HepG2 (cell line): ENCODE results near the gene USP5. TPM values are rescaled to one million over a fixed set of nuclear protein-coding genes. Genes with fewer than 3 reads are reported as not detected.
A peak's percentile ranks its signal among the peaks of the same experiment; 100 is the strongest.

Experiments
- ATM ChIP-seq: fragments of 450-650 bp; IDR thresholded peaks from 2 replicates; pipeline ENCODE4 v1.7.1; 2017; ENCODE audit warnings: mild to moderate bottlenecking, borderline replicate concordance
- CBFB ChIP-seq: sonication (generic); formaldehyde crosslinking; IDR thresholded peaks from 2 replicates; pipeline ENCODE4 v1.4.0; 2020; ENCODE audit warnings: missing genetic modification reagents
- E2F1 ChIP-seq: sonication (generic); formaldehyde crosslinking; IDR thresholded peaks from 2 replicates; pipeline ENCODE4 v1.5.0; 2020; ENCODE audit warnings: missing genetic modification reagents
- KLF9 ChIP-seq: IDR thresholded peaks from 2 replicates; pipeline ENCODE4 v1.6.1; 2016; ENCODE audit warnings: low read depth
- MEIS1 ChIP-seq: sonication (generic); formaldehyde crosslinking; IDR thresholded peaks from 2 replicates; pipeline ENCODE4 v1.9.0; 2021; ENCODE audit warnings: mild to moderate bottlenecking, missing genetic modification reagents, moderate library complexity, borderline replicate concordance
- NFE2L1 ChIP-seq: sonication (generic); formaldehyde crosslinking; IDR thresholded peaks from 2 replicates; pipeline ENCODE4 v1.4.0; 2020; ENCODE audit warnings: missing genetic modification reagents, mild to moderate bottlenecking, borderline replicate concordance
- RERE ChIP-seq: IDR thresholded peaks from 2 replicates; pipeline ENCODE4 v1.6.1; 2016; ENCODE audit warnings: low read depth, missing genetic modification reagents, missing compliant biosample characterization
- SATB2 ChIP-seq: sonication (generic); formaldehyde crosslinking; IDR thresholded peaks from 2 replicates; pipeline ENCODE4 v1.5.0; 2020; ENCODE audit warnings: missing genetic modification reagents
- SETDB1 ChIP-seq: sonication (generic); formaldehyde crosslinking; IDR thresholded peaks from 2 replicates; pipeline ENCODE4 v1.5.1; 2020; ENCODE audit warnings: missing genetic modification reagents, mild to moderate bottlenecking, borderline replicate concordance
- SNAPC2 ChIP-seq: sonication (generic); formaldehyde crosslinking; IDR thresholded peaks from 2 replicates; pipeline ENCODE4 v1.8.1; 2022; ENCODE audit warnings: mild to moderate bottlenecking, missing genetic modification reagents
- ZFP62 ChIP-seq: sonication (generic); formaldehyde crosslinking; IDR thresholded peaks from 2 replicates; pipeline ENCODE4 v1.4.0; 2020; ENCODE audit warnings: missing genetic modification reagents
- ZFY ChIP-seq: sonication (generic); formaldehyde crosslinking; IDR thresholded peaks from 2 replicates; pipeline ENCODE4 v1.4.0; 2020; ENCODE audit warnings: missing genetic modification reagents
- ZIK1 ChIP-seq: sonication (generic); formaldehyde crosslinking; IDR thresholded peaks from 2 replicates; pipeline ENCODE4 v1.5.0; 2020; ENCODE audit warnings: mild to moderate bottlenecking, low read depth, missing genetic modification reagents, borderline replicate concordance
- ZNF329 ChIP-seq: sonication (generic); formaldehyde crosslinking; IDR thresholded peaks from 2 replicates; pipeline ENCODE4 v1.9.0; 2021; ENCODE audit warnings: low read depth, mild to moderate bottlenecking, missing genetic modification reagents
- ZNF746 ChIP-seq: sonication (generic); formaldehyde crosslinking; IDR thresholded peaks from 2 replicates; pipeline ENCODE4 v1.8.0; 2022; ENCODE audit warnings: mild to moderate bottlenecking, missing genetic modification reagents
- ZNF770 ChIP-seq: sonication (generic); formaldehyde crosslinking; IDR thresholded peaks from 2 replicates; pipeline ENCODE4 v1.5.0; 2020; ENCODE audit warnings: mild to moderate bottlenecking, missing genetic modification reagents
- ZNF775 ChIP-seq: sonication (generic); formaldehyde crosslinking; IDR thresholded peaks from 2 replicates; pipeline ENCODE4 v1.4.0; 2020; ENCODE audit warnings: missing genetic modification reagents, mild to moderate bottlenecking, moderate library complexity, borderline replicate concordance
- ZNF841 ChIP-seq: sonication (generic); formaldehyde crosslinking; IDR thresholded peaks from 2 replicates; pipeline ENCODE4 v1.8.1; 2023; ENCODE audit warnings: missing genetic modification reagents, borderline replicate concordance
- polyA plus RNA-seq, 8 experiments: library from polyadenylated mRNA; depleted of rRNA in 3 of 8; stranded (reverse) in 7 of 8; unstranded in 1 of 8; fragments of >200 nt; fragmentation: Illumina TruSeq in 4 of 8; extraction: Trizol in 4 of 8; gene quantifications; 2 replicates each; pipeline versions ENCODE4 v1.2.1 to v1.2.3, GENCODE V29; 2011 to 2016; ENCODE audit warnings: low read depth in 4 of 8, missing spikeins in 1 of 8, mixed read lengths in 1 of 8; ENCODE audit not compliant: insufficient read depth in 1 of 8
- total RNA-seq, 5 experiments: library from RNA; depleted of rRNA; stranded (reverse); fragments of >200 nt; fragmentation: Illumina TruSeq; extraction: Trizol; gene quantifications; 2 replicates each; pipeline ENCODE4 v1.2.3, GENCODE V29; 2016; ENCODE audit warnings: low read depth in 1 of 5
- TF ChIP-seq, protein P1 (sequence below): fragments of 450-650 bp; IDR thresholded peaks from 2 replicates; pipeline ENCODE4 v1.6.1; 2017

USP5 gene
- total and polyA plus RNA-seq, 2 of the 13 experiments (the other 11 are each of a cell fraction or from before 2014, with no cell fraction given) = 39.6 to 56.0 TPM

GRCh38 chr12:6867413-6868210, 15.7 kb downstream of the USP5 start, which contains the start of gene TPI1 (continued):
- TF ChIP-seq RERE = no peak
- TF ChIP-seq E2F1 (CRISPR knock-in tag) = no peak
- TF ChIP-seq ZNF746 (CRISPR knock-in tag) = peak; percentile 70; the same call in 1 of the 2 replicates
- TF ChIP-seq SETDB1 = no peak
- no peak; the same call in 1 of the 2 replicates for TF ChIP-seq ZNF841 (CRISPR knock-in tag)
- TF ChIP-seq ZIK1 (CRISPR knock-in tag) = no peak; the same call in 1 of the 2 replicates
- TF ChIP-seq ATM = no peak
- 0 out of 2 replicates have a peak, but pooled peaks have one; percentile 30 for TF ChIP-seq ZNF329 (CRISPR knock-in tag)
- peak; percentile 48; the same call in 1 of the 2 replicates for TF ChIP-seq KLF9 (CRISPR knock-in tag)
- peak; percentile 48 for TF ChIP-seq ZNF770 (CRISPR knock-in tag)
- TF ChIP-seq, protein P1, sequence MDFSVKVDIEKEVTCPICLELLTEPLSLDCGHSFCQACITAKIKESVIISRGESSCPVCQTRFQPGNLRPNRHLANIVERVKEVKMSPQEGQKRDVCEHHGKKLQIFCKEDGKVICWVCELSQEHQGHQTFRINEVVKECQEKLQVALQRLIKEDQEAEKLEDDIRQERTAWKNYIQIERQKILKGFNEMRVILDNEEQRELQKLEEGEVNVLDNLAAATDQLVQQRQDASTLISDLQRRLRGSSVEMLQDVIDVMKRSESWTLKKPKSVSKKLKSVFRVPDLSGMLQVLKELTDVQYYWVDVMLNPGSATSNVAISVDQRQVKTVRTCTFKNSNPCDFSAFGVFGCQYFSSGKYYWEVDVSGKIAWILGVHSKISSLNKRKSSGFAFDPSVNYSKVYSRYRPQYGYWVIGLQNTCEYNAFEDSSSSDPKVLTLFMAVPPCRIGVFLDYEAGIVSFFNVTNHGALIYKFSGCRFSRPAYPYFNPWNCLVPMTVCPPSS = no peak
- no peak for TF ChIP-seq SNAPC2 (CRISPR knock-in tag)
- no peak for TF ChIP-seq ZFP62 (CRISPR knock-in tag)
- peak; percentile 62; the same call in 1 of the 2 replicates for TF ChIP-seq SATB2
- TF ChIP-seq MEIS1 (CRISPR knock-in tag) = no peak
- no peak for TF ChIP-seq CBFB (CRISPR knock-in tag)
- no peak for TF ChIP-seq ZNF775 (CRISPR knock-in tag)
- TF ChIP-seq NFE2L1 (CRISPR knock-in tag) = no peak
- peak; percentile 72 for TF ChIP-seq ZFY (CRISPR knock-in tag)
